ENCODE measurements around the gene HOXD9. TPM values are rescaled to one million over a fixed set of nuclear protein-coding genes. Genes with fewer than 3 reads are reported as not detected.
A peak's percentile ranks its signal among the peaks of the same experiment; 100 is the strongest.

Gene HOXD9
- total RNA-seq, 1 donor from 2014 or later = not detected

- H3K4me3 ChIP-seq = no peak overlapping the region
- no peaks in the 10 kb centered on the region for H3K9me3 ChIP-seq (ENCODE audit: low read depth)
- no peaks in the 10 kb centered on the region for H3K79me2 ChIP-seq (ENCODE audit: low read depth)
- no peak overlapping the region for H3K4me2 ChIP-seq
- Mint-ChIP-seq H3K36me3 (no peaks in the 10 kb centered on the region), H3K27ac (no peak overlapping the region), H3K9me3 (peaks cover 10% of the 10 kb centered on the region), H3K27me3 (ENCODE audit: insufficient read depth, low read depth) (peaks cover 85% of the 10 kb centered on the region), H3K4me1 (peaks cover 15% of the 10 kb centered on the region), H3K4me3 (no peak overlapping the region)
- TF ChIP-seq CTCF (IDR thresholded peaks at IDR 0.05) = no peak
- peak; percentile 94 for TF ChIP-seq EZH2 (IDR thresholded peaks at IDR 0.05)
- TF ChIP-seq EZH2phosphoT487 (IDR thresholded peaks at IDR 0.05) = peak; percentile 94
- peaks cover 100% of the 10 kb centered on the region for H3K27me3 ChIP-seq
- no peak for DNase-seq (ENCODE audit: low spot score)
- H3K9ac ChIP-seq = no peak overlapping the region
- no peaks in the 10 kb centered on the region for H3K4me1 ChIP-seq
- peaks cover 96% of the 10 kb centered on the region for H4K20me1 ChIP-seq (ENCODE audit: low read depth)
- H2AFZ ChIP-seq (replicated peaks) = no peak overlapping the region
- H3F3A ChIP-seq (ENCODE audit: low read depth) = no peaks in the 10 kb centered on the region
- no peak overlapping the region for H3K27ac ChIP-seq
- H3K36me3 ChIP-seq = no peaks in the 10 kb centered on the region
Observed at GRCh38 chr2:176109192-176109901, 13.2 kb upstream of the HOXD9 start.

GRCh38 chr2:176109946-176110345 is 12.6 kb upstream of the HOXD9 start:
- H3K27ac Mint-ChIP-seq = no peak overlapping the region
- Histone ChIP-seq H3K4me1 (no peaks in the 10 kb centered on the region), H3K36me3 (no peaks in the 10 kb centered on the region), H3K27me3 (peaks cover 100% of the 10 kb centered on the region), H3K27ac (no peak overlapping the region), H3K4me2 (no peak overlapping the region), H3K9me3 (ENCODE audit: low read depth) (no peaks in the 10 kb centered on the region), H3K79me2 (ENCODE audit: low read depth) (no peaks in the 10 kb centered on the region), H3F3A (ENCODE audit: low read depth) (no peaks in the 10 kb centered on the region), H3K4me3 (no peak overlapping the region), H2AFZ (replicated peaks) (no peak overlapping the region), H3K9ac (no peak overlapping the region), H4K20me1 (ENCODE audit: low read depth) (peaks cover 96% of the 10 kb centered on the region)
- H3K36me3 Mint-ChIP-seq = no peaks in the 10 kb centered on the region
- peaks cover 10% of the 10 kb centered on the region for H3K9me3 Mint-ChIP-seq
- H3K27me3 Mint-ChIP-seq (ENCODE audit: insufficient read depth, low read depth) = peaks cover 85% of the 10 kb centered on the region
- H3K4me1 Mint-ChIP-seq = peaks cover 12% of the 10 kb centered on the region
- no peak for DNase-seq (ENCODE audit: low spot score)
- no peak for TF ChIP-seq EZH2phosphoT487 (IDR thresholded peaks at IDR 0.05)
- H3K4me3 Mint-ChIP-seq = no peak overlapping the region

GRCh38 chr2:176110415-176111308 is 11.9 kb upstream of the HOXD9 start:
- peaks cover 85% of the 10 kb centered on the region for H3K27me3 Mint-ChIP-seq (ENCODE audit: insufficient read depth, low read depth)
- H3K27me3 ChIP-seq = peaks cover 100% of the 10 kb centered on the region
- no peak overlapping the region for H3K9ac ChIP-seq
- no peak for TF ChIP-seq EZH2phosphoT487 (IDR thresholded peaks at IDR 0.05)
- no peaks in the 10 kb centered on the region for H3K36me3 Mint-ChIP-seq
- H3K4me3 Mint-ChIP-seq = no peak overlapping the region
- H3K27ac ChIP-seq = no peak overlapping the region
- peaks cover 11% of the 10 kb centered on the region for H3K4me1 Mint-ChIP-seq
- no peak overlapping the region for H3K27ac Mint-ChIP-seq
- no peak overlapping the region for H2AFZ ChIP-seq (replicated peaks)
- H3K4me2 ChIP-seq = no peak overlapping the region
- no peak overlapping the region for H3K4me3 ChIP-seq
- H3K9me3 Mint-ChIP-seq = peaks cover 10% of the 10 kb centered on the region
- H3K9me3 ChIP-seq (ENCODE audit: low read depth) = no peaks in the 10 kb centered on the region
- no peaks in the 10 kb centered on the region for H3K4me1 ChIP-seq
- no peak for DNase-seq (ENCODE audit: low spot score)
- peaks cover 96% of the 10 kb centered on the region for H4K20me1 ChIP-seq (ENCODE audit: low read depth)
- H3K79me2 ChIP-seq (ENCODE audit: low read depth) = no peaks in the 10 kb centered on the region
- H3K36me3 ChIP-seq = no peaks in the 10 kb centered on the region
- no peaks in the 10 kb centered on the region for H3F3A ChIP-seq (ENCODE audit: low read depth)

GRCh38 chr2:176111309-176111663 is 11.2 kb upstream of the HOXD9 start:
- peak; percentile 88 for DNase-seq (ENCODE audit: low spot score)

More at GRCh38 chr2:176111309-176111663, 11.2 kb upstream of the HOXD9 start:
- Histone ChIP-seq H3K9me3 (ENCODE audit: low read depth) (no peaks in the 10 kb centered on the region), H3K36me3 (no peaks in the 10 kb centered on the region), H3K79me2 (ENCODE audit: low read depth) (no peaks in the 10 kb centered on the region), H3K27ac (no peak overlapping the region), H3K9ac (no peak overlapping the region), H3K4me3 (no peak overlapping the region), H3F3A (ENCODE audit: low read depth) (no peaks in the 10 kb centered on the region), H3K4me2 (no peak overlapping the region), H3K4me1 (no peaks in the 10 kb centered on the region), H2AFZ (replicated peaks) (no peak overlapping the region), H3K27me3 (peaks cover 100% of the 10 kb centered on the region), H4K20me1 (ENCODE audit: low read depth) (peaks cover 96% of the 10 kb centered on the region)
- H3K4me1 Mint-ChIP-seq = peaks cover 9% of the 10 kb centered on the region
- peaks cover 85% of the 10 kb centered on the region for H3K27me3 Mint-ChIP-seq (ENCODE audit: insufficient read depth, low read depth)
- no peak overlapping the region for H3K27ac Mint-ChIP-seq
- no peaks in the 10 kb centered on the region for H3K36me3 Mint-ChIP-seq
- H3K4me3 Mint-ChIP-seq = no peak overlapping the region
- TF ChIP-seq EZH2phosphoT487 (IDR thresholded peaks at IDR 0.05) (peak; percentile 87), EZH2 (IDR thresholded peaks at IDR 0.05) (peak; percentile 89), CTCF (IDR thresholded peaks at IDR 0.05) (peak; percentile 86)
- H3K9me3 Mint-ChIP-seq = peaks cover 11% of the 10 kb centered on the region

Measured in neural progenitor cell (in vitro differentiated cells).